ENCODE measurements around the gene ABCB11. TPM values are rescaled to one million over a fixed set of nuclear protein-coding genes. Genes with fewer than 3 reads are reported as not detected.

The ABCB11 gene
- total and polyA plus RNA-seq, 2 donors (not counting 3 experiments of a cell fraction or from before 2014, with no cell fraction given), result 0.22 to 0.44 TPM

DNA sequence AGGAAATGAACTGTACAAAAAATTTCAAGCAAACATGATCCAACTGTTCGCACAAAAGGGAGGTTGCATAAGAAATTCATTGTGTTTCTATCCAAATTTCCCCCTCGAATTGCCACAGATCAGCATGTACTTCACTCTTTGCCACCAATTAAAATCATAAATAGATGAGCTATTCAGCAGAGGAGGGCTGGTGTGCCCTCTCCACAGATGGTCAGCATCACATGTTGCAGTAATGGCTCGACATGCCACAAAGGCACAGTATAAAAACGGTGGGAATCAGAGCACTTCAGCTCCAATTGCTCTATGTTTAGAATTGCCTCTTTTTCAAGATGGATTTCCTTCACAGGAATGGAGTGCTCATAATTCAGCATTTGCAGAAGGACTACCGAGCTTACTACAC lies 130.1 kb downstream of the ABCB11 start, which contains the start of gene G6PC2:
Gene G6PC2 (plus strand): TSS at position 289 of the 400 bp plus-strand sequence. CDS start 41 bp downstream, at position 330.
- Histone ChIP-seq H4K20me1 (replicated peaks; ENCODE audit: control insufficient read depth, extremely low read depth, insufficient read depth, low read length) (no peaks in the 10 kb centered on the region), H2AFZ (ENCODE audit: low read depth, low read length) (no peak within 1 kb of the TSS), H3K4me2 (ENCODE audit: insufficient read depth, low read length) (no peak within 1 kb of the TSS), H3K9me1 (replicated peaks; ENCODE audit: control insufficient read depth, extremely low read depth, insufficient read depth, low read length) (no peaks in the 10 kb centered on the region), H3K4me1 (ENCODE audit: control insufficient read depth, extremely low read depth, insufficient read depth, low read length) (no peaks in the 10 kb centered on the region), H3K36me3 (ENCODE audit: control insufficient read depth in 2 of 2, extremely low read depth in 1 of 2, insufficient read depth in 2 of 2, low read length in 2 of 2) (no peaks in the 10 kb centered on the region), H3K27ac (ENCODE audit: insufficient read depth, low read depth, low read length) (no peak within 1 kb of the TSS), H3K4me3 (replicated peaks in 1 of 3; ENCODE audit: insufficient read depth in 1 of 3, low read depth in 1 of 3, low read length in 3 of 3) (no peak within 1 kb of the TSS), H3K79me2 (ENCODE audit: control insufficient read depth, insufficient read depth, low read length) (no peaks in the 10 kb centered on the region), H3K9me3 (replicated peaks; ENCODE audit: control insufficient read depth, insufficient read depth, low read length) (no peaks in the 10 kb centered on the region), H3K9ac (replicated peaks; ENCODE audit: extremely low read depth, insufficient read depth, low read length) (no peak within 1 kb of the TSS), H3K27me3 (ENCODE audit: control insufficient read depth in 2 of 2, insufficient read depth in 2 of 2, low read length in 2 of 2) (peaks cover 9 to 20% of the 10 kb centered on the region in 2 experiments)
- BruUV-seq (replicated peaks), result no TSS peak
- dilution Hi-C loops (cut with MboI; ENCODE audit: extremely low pct_ligation_motif_present, low sequenced_read_pairs), result no loop called here
- FAIRE-seq (peak; percentile 60), DNase-seq (ENCODE audit: low read depth, low spot score) (no peak)
- CTCF ChIA-PET, result no interaction called here
- intact Hi-C loops (cut with micrococcal nuclease), result no loop called here
- POLR2A ChIA-PET, result no interaction called here
- TF ChIP-seq POLR2AphosphoS5 (IDR thresholded peaks at IDR 0.05; ENCODE audit: insufficient read depth, low read depth, low read length), result no peak
- no peak for TF ChIP-seq FOS (IDR thresholded peaks at IDR 0.05; ENCODE audit: borderline replicate concordance, insufficient read depth, low read length)

DNA sequence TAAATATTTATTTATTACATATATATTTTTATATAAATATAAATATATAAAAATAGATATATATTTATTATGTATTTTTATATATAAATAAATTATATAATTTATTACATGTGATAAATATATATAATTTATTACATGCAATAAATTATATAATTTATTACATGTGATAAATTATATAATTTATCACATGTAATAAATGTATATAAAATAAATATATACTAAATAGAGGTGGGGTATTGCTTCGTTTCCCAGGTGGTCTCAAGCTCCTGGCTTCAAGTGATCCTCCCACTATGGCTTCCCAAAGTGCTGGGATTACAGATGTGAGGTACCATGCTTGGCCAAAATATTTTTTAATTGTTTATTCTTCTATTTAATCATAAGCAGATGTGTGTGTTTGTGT lies 133.7 kb downstream of the ABCB11 start:
- Histone ChIP-seq H3K9me3 (replicated peaks; ENCODE audit: control insufficient read depth, insufficient read depth, low read length) (no peaks in the 10 kb centered on the region), H3K4me2 (ENCODE audit: insufficient read depth, low read length) (no peak overlapping the region), H3K4me3 (replicated peaks in 1 of 3; ENCODE audit: insufficient read depth in 1 of 3, low read depth in 1 of 3, low read length in 3 of 3) (no peak overlapping the region), H3K36me3 (ENCODE audit: control insufficient read depth in 2 of 2, extremely low read depth in 1 of 2, insufficient read depth in 2 of 2, low read length in 2 of 2) (no peaks in the 10 kb centered on the region), H4K20me1 (replicated peaks; ENCODE audit: control insufficient read depth, extremely low read depth, insufficient read depth, low read length) (no peaks in the 10 kb centered on the region), H3K79me2 (ENCODE audit: control insufficient read depth, insufficient read depth, low read length) (no peaks in the 10 kb centered on the region), H3K27me3 (ENCODE audit: control insufficient read depth in 2 of 2, insufficient read depth in 2 of 2, low read length in 2 of 2) (peaks cover 6 to 7% of the 10 kb centered on the region in 2 experiments), H3K27ac (ENCODE audit: insufficient read depth, low read depth, low read length) (no peak overlapping the region), H3K9me1 (replicated peaks; ENCODE audit: control insufficient read depth, extremely low read depth, insufficient read depth, low read length) (no peaks in the 10 kb centered on the region), H3K4me1 (ENCODE audit: control insufficient read depth, extremely low read depth, insufficient read depth, low read length) (no peaks in the 10 kb centered on the region), H3K9ac (replicated peaks; ENCODE audit: extremely low read depth, insufficient read depth, low read length) (no peak overlapping the region), H2AFZ (ENCODE audit: low read depth, low read length) (no peak overlapping the region)
- no peak for DNase-seq (ENCODE audit: low read depth, low spot score)
- dilution Hi-C loops (cut with MboI; ENCODE audit: extremely low pct_ligation_motif_present, low sequenced_read_pairs) (no loop called here), intact Hi-C loops (cut with micrococcal nuclease) (no loop called here)
- POLR2A ChIA-PET, result no interaction called here
- TF ChIP-seq, protein P1, sequence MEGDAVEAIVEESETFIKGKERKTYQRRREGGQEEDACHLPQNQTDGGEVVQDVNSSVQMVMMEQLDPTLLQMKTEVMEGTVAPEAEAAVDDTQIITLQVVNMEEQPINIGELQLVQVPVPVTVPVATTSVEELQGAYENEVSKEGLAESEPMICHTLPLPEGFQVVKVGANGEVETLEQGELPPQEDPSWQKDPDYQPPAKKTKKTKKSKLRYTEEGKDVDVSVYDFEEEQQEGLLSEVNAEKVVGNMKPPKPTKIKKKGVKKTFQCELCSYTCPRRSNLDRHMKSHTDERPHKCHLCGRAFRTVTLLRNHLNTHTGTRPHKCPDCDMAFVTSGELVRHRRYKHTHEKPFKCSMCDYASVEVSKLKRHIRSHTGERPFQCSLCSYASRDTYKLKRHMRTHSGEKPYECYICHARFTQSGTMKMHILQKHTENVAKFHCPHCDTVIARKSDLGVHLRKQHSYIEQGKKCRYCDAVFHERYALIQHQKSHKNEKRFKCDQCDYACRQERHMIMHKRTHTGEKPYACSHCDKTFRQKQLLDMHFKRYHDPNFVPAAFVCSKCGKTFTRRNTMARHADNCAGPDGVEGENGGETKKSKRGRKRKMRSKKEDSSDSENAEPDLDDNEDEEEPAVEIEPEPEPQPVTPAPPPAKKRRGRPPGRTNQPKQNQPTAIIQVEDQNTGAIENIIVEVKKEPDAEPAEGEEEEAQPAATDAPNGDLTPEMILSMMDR (IDR thresholded peaks at IDR 0.05; ENCODE audit: extremely low read depth in 1 of 2, insufficient read depth in 1 of 2, low read depth in 1 of 2, low read length in 2 of 2), result no peak
- no peak for TF ChIP-seq JUN (IDR thresholded peaks at IDR 0.05; ENCODE audit: borderline replicate concordance, insufficient read depth, insufficient read length, low read depth)
- TF ChIP-seq GATA2 (IDR thresholded peaks at IDR 0.05; ENCODE audit: insufficient read depth, insufficient read length, low read depth, low read length), result no peak
- TF ChIP-seq EZH2 (IDR thresholded peaks at IDR 0.05; ENCODE audit: borderline replicate concordance, low read depth, low read length, severe bottlenecking), result no peak
- TF ChIP-seq FOS (IDR thresholded peaks at IDR 0.05; ENCODE audit: borderline replicate concordance, insufficient read depth, low read length), result no peak
- no peak for TF ChIP-seq POLR2A (IDR thresholded peaks at IDR 0.05; ENCODE audit: low read depth, low read length)
- TF ChIP-seq, protein P2, sequence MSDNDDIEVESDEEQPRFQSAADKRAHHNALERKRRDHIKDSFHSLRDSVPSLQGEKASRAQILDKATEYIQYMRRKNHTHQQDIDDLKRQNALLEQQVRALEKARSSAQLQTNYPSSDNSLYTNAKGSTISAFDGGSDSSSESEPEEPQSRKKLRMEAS (IDR thresholded peaks at IDR 0.05; ENCODE audit: insufficient read depth, insufficient read length), result no peak
- TF ChIP-seq POLR2AphosphoS5 (IDR thresholded peaks at IDR 0.05; ENCODE audit: insufficient read depth, low read depth, low read length), result no peak
- no peak for TF ChIP-seq MYC (IDR thresholded peaks at IDR 0.05; ENCODE audit: low read depth, low read length)
- BruUV-seq (replicated peaks), result no TSS peak
- FAIRE-seq, result no peak
- CTCF ChIA-PET, result no interaction called here

Measured in endothelial cell of umbilical vein (primary cell).